NCI-H345 treated with DMSO at 0.1 percent for 48 hours (cell line): ENCODE results near the gene SCGB1C1.
A peak's percentile ranks its signal among the peaks of the same experiment; 100 is the strongest.
"Not testable (repeated sequence)": the region's sequence is repeated elsewhere in the genome, so short reads cannot be mapped to it uniquely, and the experiment has no call there.

Experiments
- DNase-seq: peaks from one replicate; lab custom pipeline; 2025; ENCODE audit not compliant: unreplicated experiment; lab: John Stamatoyannopoulos, UW

SCGB1C1 gene

GRCh38 chr11:218815-219593 is 26.1 kb downstream of the SCGB1C1 start:
- DNase-seq, result no peak

GRCh38 chr11:220641-221215 is 27.9 kb downstream of the SCGB1C1 start:
- not testable (repeated sequence) for DNase-seq

DNA sequence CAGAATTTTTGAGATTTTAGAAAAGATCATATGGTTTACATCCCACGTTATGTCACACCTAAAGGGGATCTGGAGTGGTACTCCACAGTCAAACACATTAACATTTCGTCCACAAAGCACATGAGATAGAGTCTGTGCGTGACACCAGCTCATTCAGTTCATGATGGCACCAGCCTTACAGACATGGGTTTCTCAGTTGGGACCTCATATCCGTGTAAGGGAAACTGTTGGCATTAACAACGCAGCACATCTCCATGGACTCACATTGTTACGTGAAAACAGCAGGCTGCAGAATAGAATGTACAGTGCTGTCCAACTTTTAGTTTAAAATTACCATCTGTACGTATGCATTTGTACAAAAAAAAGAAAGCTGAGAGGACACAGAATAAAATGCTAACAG is 28.7 kb downstream of the SCGB1C1 start:
- DNase-seq, result no peak

DNA sequence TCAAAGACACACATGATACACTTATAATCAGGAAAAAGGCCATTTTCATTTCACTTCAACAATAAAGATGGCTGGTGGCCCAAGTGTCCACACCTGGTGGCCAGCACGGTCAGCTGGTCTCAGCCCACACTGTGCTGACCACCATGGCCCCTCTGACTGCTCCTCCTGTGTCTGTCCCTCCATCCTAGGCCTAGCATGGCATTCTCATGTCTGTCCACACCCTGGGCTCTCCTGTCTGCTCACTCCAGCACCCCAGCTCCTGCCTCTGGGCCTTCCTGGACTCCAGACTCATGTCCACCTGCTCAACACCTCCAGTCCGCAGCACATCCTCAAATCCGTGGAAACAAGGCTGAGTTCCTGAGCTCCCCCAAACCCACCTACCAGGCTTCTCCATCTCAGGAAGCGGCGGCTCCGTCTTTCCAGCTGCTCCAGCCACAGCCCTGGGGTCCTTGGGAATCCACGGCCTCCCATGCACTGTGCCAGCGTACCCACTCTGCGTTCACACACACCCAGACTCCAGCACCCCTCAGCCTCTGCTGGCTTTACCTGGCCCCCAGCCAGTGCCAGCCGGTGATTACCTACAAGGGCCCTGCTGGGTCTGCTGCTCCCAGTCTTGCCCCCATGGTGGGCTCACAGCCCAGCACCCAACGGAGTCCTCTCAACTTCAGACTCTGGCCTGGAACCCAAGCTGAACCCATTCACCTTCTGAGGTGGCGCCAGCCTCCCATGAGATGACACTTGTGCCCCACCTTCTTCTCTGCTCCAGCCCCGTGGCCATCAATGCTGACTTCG is 29.3 kb downstream of the SCGB1C1 start:
- DNase-seq, result no peak

DNA sequence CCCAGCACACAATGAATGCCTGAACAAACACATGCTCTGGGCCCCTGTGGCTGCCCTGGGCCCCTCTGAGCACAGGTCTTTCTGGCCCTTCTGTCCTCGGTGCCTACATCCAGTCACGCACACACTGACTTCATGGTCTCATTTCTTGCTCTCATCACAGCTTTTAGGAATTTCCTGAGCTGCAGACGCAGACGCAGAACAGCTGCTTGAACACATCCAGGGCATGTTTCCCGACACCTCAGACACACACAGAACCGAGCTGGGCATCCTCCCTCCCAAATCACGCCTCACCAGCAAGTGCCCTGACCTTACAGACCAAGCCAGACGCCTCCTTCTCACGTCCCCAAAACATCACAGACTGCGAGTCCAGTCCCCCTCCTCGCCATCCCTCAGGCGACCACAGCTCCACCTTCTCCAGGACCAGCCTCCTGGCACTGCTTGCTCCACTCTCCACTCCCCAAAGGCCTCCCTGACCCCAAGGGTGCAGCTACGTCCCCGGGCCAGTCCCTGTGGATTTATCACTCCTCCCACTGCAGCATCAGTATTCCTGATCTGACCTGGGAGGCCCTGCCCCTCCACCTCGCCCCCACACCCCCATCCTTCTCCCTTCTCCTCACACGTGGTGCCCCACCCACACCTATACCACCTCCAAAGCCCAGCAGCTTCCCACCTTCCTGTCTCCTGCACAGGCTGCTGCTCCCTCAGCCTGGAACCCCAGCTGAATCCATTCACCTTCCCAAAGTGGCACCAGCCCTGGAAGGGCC is 30.3 kb downstream of the SCGB1C1 start:
- no peak for DNase-seq

DNA sequence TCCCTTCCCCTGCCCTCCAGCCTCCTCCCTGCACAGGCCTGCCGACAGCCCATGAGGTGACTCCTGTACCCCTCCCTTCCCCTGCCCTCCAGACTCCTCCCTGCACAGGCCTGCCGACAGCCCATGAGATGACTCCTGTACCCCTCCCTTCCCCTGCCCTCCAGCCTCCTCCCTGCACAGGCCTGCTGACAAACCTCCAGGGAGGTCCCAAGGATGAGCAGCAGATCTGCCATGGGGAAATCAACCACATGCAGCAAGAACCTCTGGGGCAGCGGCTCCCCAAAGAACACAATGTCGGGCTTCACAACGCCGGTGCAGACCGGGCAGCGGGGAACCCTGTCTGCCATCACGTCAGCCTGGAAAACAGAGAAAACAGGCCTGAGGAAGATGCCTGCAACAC is 31.0 kb downstream of the SCGB1C1 start:
- no peak for DNase-seq

DNA sequence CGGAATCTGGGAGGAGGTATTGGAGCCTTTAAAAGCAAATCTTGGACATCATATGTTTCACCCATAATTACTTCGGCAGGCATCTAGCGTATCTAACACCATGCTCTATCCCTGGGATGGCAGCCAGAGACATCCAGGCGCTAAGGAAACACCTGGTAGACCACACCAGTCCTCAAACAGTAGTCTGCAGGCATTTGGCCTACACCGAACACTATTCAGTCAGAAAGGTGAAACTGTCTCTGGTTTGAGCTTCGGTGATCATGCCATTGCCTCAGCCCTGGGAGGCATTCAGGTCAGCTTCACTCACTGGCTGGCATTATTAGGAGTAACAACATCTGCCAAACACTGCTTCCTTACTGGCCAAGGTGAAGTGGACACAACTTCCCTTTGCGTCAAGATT is 31.5 kb downstream of the SCGB1C1 start:
- no peak for DNase-seq

GRCh38 chr11:225734-226453 is 33.0 kb downstream of the SCGB1C1 start:
- DNase-seq, result no peak

DNA sequence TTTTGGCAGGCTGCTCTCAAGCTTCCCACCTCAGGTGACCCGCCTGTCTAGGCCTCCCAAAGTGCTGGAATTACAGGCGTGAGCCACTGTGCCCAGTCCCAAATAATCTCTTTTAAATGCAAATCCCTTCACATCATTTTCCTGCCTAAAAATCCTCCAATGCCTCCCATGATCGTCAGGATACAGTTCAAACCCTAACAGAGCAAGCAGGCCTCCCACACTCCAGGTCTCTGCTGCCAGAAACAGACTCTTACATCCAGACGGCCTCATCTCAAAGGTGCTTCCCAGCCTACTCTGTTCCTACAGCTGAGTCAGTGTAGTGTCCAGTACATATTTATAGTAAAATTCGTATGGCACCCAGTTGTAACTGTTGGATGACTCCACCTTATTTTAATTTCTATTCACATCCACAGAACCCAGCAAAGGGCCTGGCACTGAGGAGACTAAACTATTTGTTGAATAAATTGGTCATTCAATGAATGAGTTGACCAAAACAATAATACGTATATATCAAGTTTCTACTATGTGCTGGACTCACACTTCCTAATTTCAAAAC is 35.0 kb downstream of the SCGB1C1 start:
- no peak for DNase-seq

DNA sequence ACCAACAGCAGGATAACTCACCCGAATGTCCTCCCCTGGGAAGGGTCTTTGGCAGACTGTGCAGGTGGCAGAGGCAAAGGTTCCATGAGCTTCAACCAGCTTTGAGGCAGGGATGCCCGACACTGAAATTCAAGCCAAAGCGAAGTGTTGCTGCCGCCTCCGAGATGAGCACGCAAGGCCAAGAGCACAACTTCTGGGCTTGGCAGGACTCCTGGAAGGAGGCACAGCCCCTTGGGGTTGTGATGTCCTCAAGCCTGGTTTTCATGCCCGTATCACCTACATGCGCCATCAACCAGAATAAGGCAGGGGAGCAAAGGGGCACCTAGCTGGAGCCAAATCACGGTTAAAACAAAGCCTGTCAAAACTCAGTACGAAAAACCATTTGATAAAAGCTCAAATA is 37.6 kb downstream of the SCGB1C1 start:
- no peak for DNase-seq

- no peak for DNase-seq
These were observed 40.1 kb downstream of the SCGB1C1 start for GRCh38 chr11:232783-233565.

DNA sequence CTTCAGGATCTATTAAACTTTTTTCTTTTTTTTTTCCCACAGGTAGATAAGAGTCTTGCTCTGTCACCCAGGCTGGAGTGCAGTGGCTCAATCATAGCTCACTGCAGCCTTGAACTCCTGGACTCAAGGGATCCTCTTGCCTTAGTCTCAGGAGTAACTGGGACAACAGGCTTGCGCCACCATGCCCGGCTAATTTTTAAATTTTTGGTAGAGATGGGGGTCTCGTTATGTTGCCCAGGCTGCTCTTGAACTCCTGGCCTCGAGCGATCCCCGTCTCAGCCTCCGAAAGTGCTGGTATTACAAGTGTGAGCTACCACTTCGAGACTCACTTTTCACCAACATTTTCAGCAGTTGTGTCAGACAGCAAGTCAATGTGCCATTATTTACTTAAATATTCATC is 42.3 kb downstream of the SCGB1C1 start:
- DNase-seq, result no peak

- DNase-seq, result no peak
These were observed 42.7 kb downstream of the SCGB1C1 start for GRCh38 chr11:235609-235996.

GRCh38 chr11:235997-236773 is 43.3 kb downstream of the SCGB1C1 start, which contains the start of gene SIRT3:
SIRT3 (minus strand) TSS chr11:236342; CDS start chr11:236328, 14 bp downstream.
- peak; percentile 71 for DNase-seq

DNA sequence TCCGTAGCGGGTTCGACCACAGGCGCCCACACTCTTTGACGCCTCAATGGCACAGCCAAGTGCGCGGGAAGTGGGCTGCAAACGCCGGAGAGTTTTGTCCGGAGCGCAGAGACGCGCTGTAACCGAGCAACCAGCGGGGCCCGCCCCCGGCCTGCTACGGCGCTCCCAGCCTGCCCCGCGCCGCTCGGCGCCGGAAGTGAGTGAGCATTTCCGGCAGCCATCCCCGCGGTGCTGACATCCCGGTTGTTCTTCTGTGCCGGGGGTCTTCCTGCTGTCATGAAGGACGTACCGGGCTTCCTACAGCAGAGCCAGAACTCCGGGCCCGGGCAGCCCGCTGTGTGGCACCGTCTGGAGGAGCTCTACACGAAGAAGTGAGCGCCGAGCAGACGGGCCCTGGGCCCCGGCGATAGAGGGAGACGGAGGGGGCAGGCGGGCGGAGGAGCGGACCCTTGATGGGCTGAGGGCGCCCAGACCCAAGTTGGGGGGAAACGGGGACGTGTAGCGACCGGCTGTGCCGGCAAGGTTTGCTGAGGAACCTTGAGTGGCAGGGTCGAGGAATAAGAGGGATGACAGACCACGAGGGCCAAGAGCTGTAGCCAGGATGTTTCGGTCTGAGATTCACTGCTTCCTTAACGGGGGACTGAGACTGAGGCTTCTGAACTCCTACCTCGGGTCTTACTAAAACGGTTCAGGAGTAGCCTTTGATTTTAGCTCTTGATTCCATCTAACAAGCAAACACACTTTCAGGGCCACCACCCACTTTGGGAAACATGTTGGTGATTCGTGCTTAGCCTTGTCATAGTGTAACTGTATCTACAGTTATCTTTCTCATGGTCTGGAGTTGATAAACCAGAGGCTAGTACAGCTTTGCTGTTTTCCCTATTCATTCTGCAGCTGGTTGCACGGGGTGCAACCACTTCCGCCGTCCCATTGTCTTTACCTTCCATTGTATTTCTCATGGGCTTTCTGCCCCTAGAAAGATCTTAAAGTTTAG is 44.2 kb downstream of the SCGB1C1 start, which contains the start of gene PSMD13:
PSMD13 (plus strand) TSS at position 203 of the 994 bp plus-strand sequence; CDS start at position 277, 74 bp downstream.
- DNase-seq, result peak; percentile 53

DNA sequence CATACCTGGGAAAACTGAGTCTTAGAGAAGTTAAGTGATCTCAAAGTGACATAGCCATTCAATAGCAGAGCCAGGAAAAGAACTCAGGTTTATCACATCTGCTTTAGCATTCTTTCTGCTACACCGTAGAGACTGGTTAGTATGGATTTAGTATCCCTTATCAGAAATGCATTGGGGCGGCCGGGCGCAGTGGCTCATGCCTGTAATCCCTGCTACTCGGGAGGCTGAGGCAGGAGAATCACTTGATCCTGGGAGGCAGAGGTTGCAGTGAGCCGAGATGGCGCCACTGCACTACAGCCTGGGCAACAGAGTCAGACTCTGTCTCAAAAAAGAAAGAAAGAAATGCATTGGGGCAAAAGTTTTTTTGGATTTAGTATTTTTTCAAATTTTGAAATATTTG is 45.5 kb downstream of the SCGB1C1 start:
- not testable (repeated sequence) for DNase-seq

- no peak for DNase-seq
These were observed 47.4 kb downstream of the SCGB1C1 start for GRCh38 chr11:240315-240714.
